ENCODE results near the gene PTGER4.
A peak's percentile ranks its signal among the peaks of the same experiment; 100 is the strongest.

PTGER4 gene

GRCh38 chr5:40672425-40672824, 7.3 kb upstream of the PTGER4 start:
- no peak for ATAC-seq

- no peak for ATAC-seq
Observed at GRCh38 chr5:40674661-40675235, 5.0 kb upstream of the PTGER4 start.

GRCh38 chr5:40675396-40676133, 4.2 kb upstream of the PTGER4 start:
- ATAC-seq = peak; percentile 47 to 54

GRCh38 chr5:40676613-40677343, 2.9 kb upstream of the PTGER4 start:
- ATAC-seq = no peak

GRCh38 chr5:40677456-40677855, 2.3 kb upstream of the PTGER4 start:
- no peak for ATAC-seq

GRCh38 chr5:40678026-40678425, 1.7 kb upstream of the PTGER4 start:
- no peak for ATAC-seq

- no peak for ATAC-seq
Observed at GRCh38 chr5:40678460-40679147, 1.1 kb upstream of the PTGER4 start.

- peak; percentile 67 to 72 for ATAC-seq
Observed at GRCh38 chr5:40679148-40679912, 385 bp upstream of the PTGER4 start.

- no peak for ATAC-seq
Observed at GRCh38 chr5:40680741-40681362, 1.1 kb downstream of the PTGER4 start.

GRCh38 chr5:40681363-40682153, 1.8 kb downstream of the PTGER4 start:
- ATAC-seq = no peak

GRCh38 chr5:40682154-40683017, 2.7 kb downstream of the PTGER4 start:
- ATAC-seq = no peak

- ATAC-seq = no peak
Observed at GRCh38 chr5:40683305-40683704, 3.6 kb downstream of the PTGER4 start.

GRCh38 chr5:40685193-40685592, 5.5 kb downstream of the PTGER4 start:
- no peak for ATAC-seq

- ATAC-seq = no peak
Observed at GRCh38 chr5:40685976-40686486, 6.3 kb downstream of the PTGER4 start.

- no peak for ATAC-seq
Observed at GRCh38 chr5:40687321-40687720, 7.6 kb downstream of the PTGER4 start.

- peak; percentile 67 to 71 for ATAC-seq
Observed at GRCh38 chr5:40688127-40688761, 8.5 kb downstream of the PTGER4 start.

- ATAC-seq = no peak
Observed at GRCh38 chr5:40688996-40689395, 9.3 kb downstream of the PTGER4 start.

GRCh38 chr5:40689438-40689837, 9.7 kb downstream of the PTGER4 start:
- ATAC-seq = peak; percentile 90 to 92

GRCh38 chr5:40690267-40690666, 10.6 kb downstream of the PTGER4 start:
- no peak for ATAC-seq

All from activated CD4-positive, CD25-positive, alpha-beta regulatory T cell treated with anti-CD3 and anti-CD28 coated beads, Interleukin-2, amount 50 U/mL, for 24 hours (primary cell).